ENCODE data around the gene NFXL1. TPM values are rescaled to one million over a fixed set of nuclear protein-coding genes. Genes with fewer than 3 reads are reported as not detected.
A peak's percentile ranks its signal among the peaks of the same experiment; 100 is the strongest.

The NFXL1 gene
- total and polyA plus RNA-seq, 7 donors: 1.8 to 20.5 (median 8.0) TPM

DNA sequence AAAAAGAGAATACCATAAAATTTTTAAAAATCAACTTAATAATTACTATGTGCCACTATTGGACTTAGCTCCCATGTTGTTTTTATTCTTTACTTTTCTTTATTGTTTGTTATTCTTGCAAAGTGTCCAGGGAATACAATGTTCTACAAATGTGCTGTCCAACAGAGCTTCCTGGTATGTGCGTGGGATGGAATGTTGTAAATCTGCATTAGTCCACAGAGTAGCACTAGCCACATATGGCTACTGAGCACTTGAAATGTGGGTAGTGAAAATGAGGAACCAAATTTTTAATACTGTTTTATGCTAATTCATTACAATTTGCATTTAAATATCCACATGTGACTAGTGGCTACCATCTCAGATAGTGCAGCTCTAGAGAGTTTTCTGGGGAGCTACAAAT, 62.2 kb downstream of the NFXL1 start:
- TF ChIP-seq, protein P1, sequence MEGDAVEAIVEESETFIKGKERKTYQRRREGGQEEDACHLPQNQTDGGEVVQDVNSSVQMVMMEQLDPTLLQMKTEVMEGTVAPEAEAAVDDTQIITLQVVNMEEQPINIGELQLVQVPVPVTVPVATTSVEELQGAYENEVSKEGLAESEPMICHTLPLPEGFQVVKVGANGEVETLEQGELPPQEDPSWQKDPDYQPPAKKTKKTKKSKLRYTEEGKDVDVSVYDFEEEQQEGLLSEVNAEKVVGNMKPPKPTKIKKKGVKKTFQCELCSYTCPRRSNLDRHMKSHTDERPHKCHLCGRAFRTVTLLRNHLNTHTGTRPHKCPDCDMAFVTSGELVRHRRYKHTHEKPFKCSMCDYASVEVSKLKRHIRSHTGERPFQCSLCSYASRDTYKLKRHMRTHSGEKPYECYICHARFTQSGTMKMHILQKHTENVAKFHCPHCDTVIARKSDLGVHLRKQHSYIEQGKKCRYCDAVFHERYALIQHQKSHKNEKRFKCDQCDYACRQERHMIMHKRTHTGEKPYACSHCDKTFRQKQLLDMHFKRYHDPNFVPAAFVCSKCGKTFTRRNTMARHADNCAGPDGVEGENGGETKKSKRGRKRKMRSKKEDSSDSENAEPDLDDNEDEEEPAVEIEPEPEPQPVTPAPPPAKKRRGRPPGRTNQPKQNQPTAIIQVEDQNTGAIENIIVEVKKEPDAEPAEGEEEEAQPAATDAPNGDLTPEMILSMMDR (IDR thresholded peaks at IDR 0.05): no peak
- TF ChIP-seq EP300 (IDR thresholded peaks at IDR 0.05): no peak
- TF ChIP-seq POLR2AphosphoS5 (IDR thresholded peaks at IDR 0.05): no peak
- TF ChIP-seq POLR2A (IDR thresholded peaks at IDR 0.05): no peak
- WGBS, 2 donors: 13 to 60% methylated on average over 1 of the region's 1 CpG
- DNase-seq: no peak
- no peaks in the 10 kb centered on the region for H3K9me3 ChIP-seq
- H3K4me3 ChIP-seq: no peak overlapping the region
- H3K27me3 ChIP-seq: no peaks in the 10 kb centered on the region
- H3K27ac ChIP-seq: peak overlapping the region in 1 of 4 donors; percentile 7
- H3K36me3 ChIP-seq: peaks cover 0 to 17% (median 1%) of the 10 kb centered on the region in 4 donors
- intact Hi-C loops (cut with DNase I): no loop called here
- peaks cover 0 to 12% (median 3%) of the 10 kb centered on the region in 4 donors for H3K4me1 ChIP-seq

DNA sequence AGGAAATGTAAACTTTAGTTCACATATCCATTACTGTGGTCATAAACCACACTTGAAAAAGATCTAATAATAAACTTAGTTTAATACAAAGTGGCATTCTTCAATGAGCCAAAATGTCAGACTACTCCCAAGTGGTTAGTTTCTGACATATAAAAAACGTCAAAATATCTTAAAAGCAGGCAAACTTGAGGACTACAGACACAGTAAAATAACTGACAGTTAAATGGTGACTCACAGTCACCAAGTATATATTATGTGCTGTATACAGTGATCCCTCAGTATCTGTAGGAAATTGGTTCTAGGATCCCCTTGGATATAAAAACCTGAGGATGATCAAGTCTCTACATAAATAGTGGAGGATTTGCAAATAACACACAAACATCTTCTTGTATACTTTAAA, 64.9 kb downstream of the NFXL1 start:
- intact Hi-C loops (cut with DNase I): no loop called here
- no peaks in the 10 kb centered on the region for H3K9me3 ChIP-seq
- peaks cover 0 to 20% (median 1%) of the 10 kb centered on the region in 4 donors for H3K36me3 ChIP-seq

DNA sequence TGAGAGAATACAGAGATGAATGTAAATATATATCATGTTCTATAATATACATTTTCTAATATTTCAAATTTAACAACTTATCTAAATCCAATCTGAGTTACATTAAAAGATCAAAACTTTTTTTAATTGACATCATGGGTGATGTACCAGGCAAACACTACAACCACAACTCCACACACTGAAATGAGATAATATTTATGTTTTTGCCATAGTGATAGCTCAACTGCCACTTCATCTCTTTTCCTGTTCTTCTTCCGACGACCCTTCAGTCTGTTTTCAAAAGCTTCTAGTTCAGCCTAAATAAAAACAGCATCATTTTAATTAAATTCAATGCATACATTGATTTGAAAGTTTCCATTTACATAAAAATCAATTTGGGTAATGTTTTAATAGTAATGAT, 66.3 kb downstream of the NFXL1 start:
- H3K4me3 ChIP-seq: no peak overlapping the region
- no peak overlapping the region for H3K27ac ChIP-seq
- TF ChIP-seq EP300 (IDR thresholded peaks at IDR 0.05): no peak
- H3K9me3 ChIP-seq: no peaks in the 10 kb centered on the region
- no peaks in the 10 kb centered on the region for H3K27me3 ChIP-seq
- WGBS, 2 donors: 91 to 92% methylated on average over 2 of the region's 2 CpGs
- peaks cover 0 to 11% (median 0%) of the 10 kb centered on the region in 4 donors for H3K4me1 ChIP-seq
- DNase-seq: no peak
- intact Hi-C loops (cut with DNase I): no loop called here
- peaks cover 0 to 25% (median 1%) of the 10 kb centered on the region in 4 donors for H3K36me3 ChIP-seq

More for the DNA sequence above, 64.9 kb downstream of the NFXL1 start:
- no peak for DNase-seq
- Histone ChIP-seq H3K4me1 (peaks cover 0 to 12% (median 0%) of the 10 kb centered on the region in 4 donors), H3K4me3 (no peak overlapping the region), H3K27ac (no peak overlapping the region), H3K27me3 (no peaks in the 10 kb centered on the region)
- 67% methylated on average over 1 of the region's 1 CpG for whole genome bisulfite sequencing, 2 donors
- TF ChIP-seq, protein P1 (IDR thresholded peaks at IDR 0.05): no peak
- TF ChIP-seq EP300 (IDR thresholded peaks at IDR 0.05): no peak

DNA sequence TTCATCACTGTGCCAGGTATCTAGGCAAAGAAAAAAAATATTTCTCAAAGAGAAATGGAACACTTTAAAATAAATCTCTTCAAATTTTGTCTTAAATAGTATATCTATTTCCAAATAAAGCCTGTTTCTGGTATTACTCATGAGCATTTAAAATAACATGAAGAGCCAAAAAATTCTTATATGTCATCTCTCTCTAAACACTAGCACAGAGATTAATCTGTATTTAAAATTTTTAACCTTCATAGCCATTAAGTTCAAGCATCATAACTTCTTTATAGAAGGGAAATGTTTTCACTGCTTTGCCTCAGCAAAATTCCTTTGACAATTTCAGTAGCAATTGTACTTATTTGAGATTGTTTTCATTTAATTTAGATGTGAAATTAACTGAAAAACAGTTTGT, 71.4 kb downstream of the NFXL1 start:
- intact Hi-C loops (cut with DNase I): no loop called here
- H3K27ac ChIP-seq: no peak overlapping the region
- H3K36me3 ChIP-seq: peaks cover 0 to 17% (median 0%) of the 10 kb centered on the region in 4 donors
- peaks cover 0 to 3% (median under 1%) of the 10 kb centered on the region in 4 donors for H3K4me1 ChIP-seq
- DNase-seq: no peak
- no peaks in the 10 kb centered on the region for H3K9me3 ChIP-seq
- TF ChIP-seq POLR2A (IDR thresholded peaks at IDR 0.05): no peak
- TF ChIP-seq POLR2AphosphoS5 (IDR thresholded peaks at IDR 0.05): no peak
- TF ChIP-seq EP300 (IDR thresholded peaks at IDR 0.05): no peak
- TF ChIP-seq, protein P1 (IDR thresholded peaks at IDR 0.05): no peak
- no peaks in the 10 kb centered on the region for H3K27me3 ChIP-seq
- no peak overlapping the region for H3K4me3 ChIP-seq

DNA sequence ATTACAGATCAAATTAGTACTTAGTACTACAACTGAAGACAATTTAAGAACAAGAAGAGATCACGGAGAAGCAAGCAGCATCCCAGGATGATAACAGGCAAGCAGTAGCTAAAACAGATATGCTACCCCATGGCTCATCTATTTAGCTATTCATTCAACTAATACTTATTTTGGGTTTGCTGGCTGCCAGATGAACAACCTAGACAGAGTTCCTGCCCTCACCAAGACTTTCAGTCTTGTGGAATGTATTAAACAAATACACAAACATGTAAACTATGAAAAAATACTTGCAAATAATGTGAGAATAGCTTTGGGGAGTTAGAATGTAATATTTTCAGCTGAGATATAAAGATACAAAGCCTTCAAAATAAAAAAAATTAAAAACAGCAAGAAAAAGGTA, 74.1 kb downstream of the NFXL1 start:
- TF ChIP-seq EP300 (IDR thresholded peaks at IDR 0.05): no peak
- no peak for TF ChIP-seq POLR2A (IDR thresholded peaks at IDR 0.05)
- no peak for TF ChIP-seq POLR2AphosphoS5 (IDR thresholded peaks at IDR 0.05)
- TF ChIP-seq, protein P1 (IDR thresholded peaks at IDR 0.05): no peak
- DNase-seq: no peak
- Histone ChIP-seq H3K27me3 (no peaks in the 10 kb centered on the region), H3K4me3 (no peak overlapping the region), H3K27ac (no peak overlapping the region), H3K9me3 (no peaks in the 10 kb centered on the region), H3K4me1 (peaks cover 0 to 29% (median 26%) of the 10 kb centered on the region in 4 donors), H3K36me3 (peaks cover 0 to 17% (median 0%) of the 10 kb centered on the region in 4 donors)
- WGBS, 2 donors: 96 to 98% methylated on average over 1 of the region's 1 CpG
- intact Hi-C loops (cut with DNase I): no loop called here
